CD4-positive, alpha-beta T cell treated with Interleukin-10 for 1 hour (primary cell): ENCODE results near the gene LRIG3.
"Not testable (repeated sequence)": the region's sequence is repeated elsewhere in the genome, so short reads cannot be mapped to it uniquely, and the experiment has no call there.

Source experiments
- DNase-seq: peaks from one replicate; pipeline ENCODE4 v3.0.0-alpha.2; 2020

Gene LRIG3

GRCh38 chr12:58895053-58895452 lies 25.3 kb downstream of the LRIG3 start:
- DNase-seq = no peak

- DNase-seq = no peak
Measured at GRCh38 chr12:58894040-58894439, 26.3 kb downstream of the LRIG3 start.

GRCh38 chr12:58893495-58893894 lies 26.8 kb downstream of the LRIG3 start:
- no peak for DNase-seq

GRCh38 chr12:58889557-58889956 lies 30.7 kb downstream of the LRIG3 start:
- DNase-seq = no peak

- DNase-seq = no peak
Measured at GRCh38 chr12:58888131-58888783, 32.0 kb downstream of the LRIG3 start.

GRCh38 chr12:58887068-58887467 lies 33.2 kb downstream of the LRIG3 start:
- no peak for DNase-seq

GRCh38 chr12:58886474-58886873 lies 33.8 kb downstream of the LRIG3 start:
- DNase-seq = no peak

GRCh38 chr12:58884916-58885315 lies 35.4 kb downstream of the LRIG3 start:
- DNase-seq = no peak

GRCh38 chr12:58883576-58884334 lies 36.5 kb downstream of the LRIG3 start:
- no peak for DNase-seq

- no peak for DNase-seq
Measured at GRCh38 chr12:58882826-58883225, 37.5 kb downstream of the LRIG3 start.

GRCh38 chr12:58881816-58882215 lies 38.5 kb downstream of the LRIG3 start:
- no peak for DNase-seq

- no peak for DNase-seq
Measured at GRCh38 chr12:58880639-58881038, 39.7 kb downstream of the LRIG3 start.

- DNase-seq = no peak
Measured at GRCh38 chr12:58877243-58877743, 43.0 kb downstream of the LRIG3 start.

- no peak for DNase-seq
Measured at GRCh38 chr12:58873496-58873895, 46.8 kb downstream of the LRIG3 start.

GRCh38 chr12:58871556-58871955 lies 48.7 kb downstream of the LRIG3 start:
- DNase-seq = no peak

- DNase-seq = no peak
Measured at GRCh38 chr12:58870595-58870994, 49.7 kb downstream of the LRIG3 start.

GRCh38 chr12:58860788-58861240 lies 59.5 kb downstream of the LRIG3 start:
- no peak for DNase-seq

GRCh38 chr12:58860056-58860787 lies 60.1 kb downstream of the LRIG3 start:
- DNase-seq = no peak

GRCh38 chr12:58858030-58858429 lies 62.3 kb downstream of the LRIG3 start:
- DNase-seq = no peak

GRCh38 chr12:58857206-58857605 lies 63.1 kb downstream of the LRIG3 start:
- not testable (repeated sequence) for DNase-seq

GRCh38 chr12:58855630-58856029 lies 64.7 kb downstream of the LRIG3 start:
- not testable (repeated sequence) for DNase-seq

GRCh38 chr12:58850826-58851225 lies 69.5 kb downstream of the LRIG3 start:
- DNase-seq = no peak

GRCh38 chr12:58847901-58848600 lies 72.3 kb downstream of the LRIG3 start:
- no peak for DNase-seq
